H1 (cell line): ENCODE measurements around the gene GATA5.

Experiments used
- CBX5 ChIP-seq: fragments of 300-800, 300-1000 bp; sonication (generic); IDR thresholded peaks from 2 replicates; pipeline ENCODE4 v1.7.1; 2016; ENCODE audit warnings: antibody characterized with exemption, low read length, low read depth
- EZH2 ChIP-seq: fragments of 200-600 bp; sonication (generic); IDR thresholded peaks from 2 replicates; pipeline ENCODE4 v1.7.1; 2012; ENCODE audit warnings: low read depth, mild to moderate bottlenecking, moderate library complexity, low read length, inconsistent platforms; ENCODE audit not compliant: severe bottlenecking
- MAX ChIP-seq: IDR thresholded peaks from 2 replicates; pipeline ENCODE4 v1.6.1; 2012; ENCODE audit warnings: inconsistent platforms
- POLR2A ChIP-seq, 2 experiments: IDR thresholded peaks; 1 replicate in 1 of 2; 2 replicates in 1 of 2; pipeline ENCODE4 v1.6.1; 2011; ENCODE audit warnings: low read depth in 2 of 2, low read length in 2 of 2, mild to moderate bottlenecking in 2 of 2; ENCODE audit errors: control extremely low read depth in 1 of 2
- POLR2AphosphoS5 ChIP-seq: IDR thresholded peaks from 2 replicates; pipeline ENCODE4 v1.6.1; 2011; ENCODE audit warnings: low read depth, low read length
- RAD21 ChIP-seq, 2 experiments: IDR thresholded peaks in 1 of 2; conservative IDR thresholded peaks in 1 of 2; 2 replicates each; pipeline ENCODE4 v1.6.1; 2011; ENCODE audit warnings: low read depth in 2 of 2, low read length in 2 of 2, improper control_type of control experiment in 1 of 2, inconsistent platforms in 1 of 2, mild to moderate bottlenecking in 1 of 2, moderate library complexity in 1 of 2
- RBBP5 ChIP-seq: IDR thresholded peaks from 2 replicates; pipeline ENCODE4 v1.7.1; 2012; ENCODE audit warnings: low read depth, mild to moderate bottlenecking, inconsistent platforms, low read length, moderate library complexity, borderline replicate concordance
- RFX5 ChIP-seq: IDR thresholded peaks from 2 replicates; pipeline ENCODE4 v1.6.1; 2011; ENCODE audit warnings: low read depth, low read length, improper control_type of control experiment, borderline replicate concordance
- SP1 ChIP-seq: IDR thresholded peaks from 2 replicates; pipeline ENCODE4 v1.6.1; 2011; ENCODE audit warnings: low read depth, low read length
- TAF1 ChIP-seq: IDR thresholded peaks from 2 replicates; pipeline ENCODE4 v1.6.1; 2011; ENCODE audit warnings: mild to moderate bottlenecking, low read depth, low read length
- TF ChIP-seq, protein P1 (sequence below): IDR thresholded peaks from 2 replicates; pipeline ENCODE4 v1.6.1; 2011; ENCODE audit warnings: low read depth, mild to moderate bottlenecking, low read length; ENCODE audit not compliant: insufficient read depth
- TF ChIP-seq, protein P2 (sequence below), 3 experiments: IDR thresholded peaks; 1 replicate in 2 of 3; 2 replicates in 1 of 3; pipeline versions ENCODE4 v1.5.1 to v1.6.1; 2011; ENCODE audit warnings: low read length in 3 of 3, mild to moderate bottlenecking in 3 of 3, inconsistent platforms in 2 of 3, low read depth in 1 of 3, moderate library complexity in 1 of 3; ENCODE audit not compliant: insufficient read depth in 1 of 3; ENCODE audit errors: control extremely low read depth in 1 of 3

DNA sequence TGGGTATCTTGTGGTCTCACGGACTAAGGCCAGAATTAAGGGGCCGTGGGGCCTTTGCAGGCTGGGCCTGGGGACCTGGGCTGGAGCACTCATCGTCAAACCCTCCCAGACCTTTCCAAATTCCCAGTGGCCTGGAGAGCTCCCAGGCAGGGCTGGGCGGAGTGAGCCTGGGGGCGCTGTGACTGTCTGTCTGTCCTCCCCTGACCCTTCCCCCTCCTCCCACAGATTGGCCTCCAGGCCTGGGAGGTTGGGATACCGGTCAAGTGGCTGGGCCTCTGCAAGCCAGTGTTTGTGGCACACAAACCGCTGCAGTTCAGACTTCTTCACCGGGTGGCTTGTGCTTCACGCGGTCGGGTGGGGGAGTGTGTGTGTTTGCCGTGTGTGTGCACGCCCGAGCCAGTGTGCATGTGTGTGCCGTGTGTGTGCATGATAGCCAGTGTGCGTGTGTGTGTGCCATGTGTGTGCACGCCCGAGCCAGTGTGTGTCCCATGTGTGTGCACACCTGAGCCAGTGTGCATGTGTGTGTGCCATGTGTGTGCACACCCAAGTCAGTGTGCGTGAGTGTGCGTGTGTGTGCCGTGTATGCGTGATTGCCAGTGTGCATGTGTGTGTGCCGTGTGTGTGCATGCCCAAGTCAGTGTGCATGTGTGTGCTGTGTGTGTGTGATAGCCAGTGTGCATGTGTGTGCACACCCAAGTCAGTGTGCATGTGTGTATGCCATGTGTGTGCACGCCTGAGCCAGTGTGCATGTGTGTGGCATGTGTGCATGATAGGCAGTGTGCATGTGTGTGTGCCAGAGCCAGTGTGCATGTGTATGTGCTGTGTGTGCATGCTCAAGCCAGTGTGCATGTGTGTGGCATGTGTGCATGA, 54.7 kb downstream of the GATA5 start:
- TF ChIP-seq RAD21 (IDR thresholded peaks at IDR 0.05 in 1 of 2, conservative IDR thresholded peaks at IDR 0.05 in 1 of 2; ENCODE audit: low read depth in 2 of 2, low read length in 2 of 2) (no peak), CBX5 (no peak), RFX5 (no peak), RBBP5 (no peak), TAF1 (no peak), POLR2A (IDR thresholded peaks at IDR 0.05; ENCODE audit: control extremely low read depth in 1 of 2, low read depth in 2 of 2, low read length in 2 of 2) (no peak), POLR2AphosphoS5 (no peak), SP1 (no peak), MAX (no peak), EZH2 (no peak)
- TF ChIP-seq, protein P1, sequence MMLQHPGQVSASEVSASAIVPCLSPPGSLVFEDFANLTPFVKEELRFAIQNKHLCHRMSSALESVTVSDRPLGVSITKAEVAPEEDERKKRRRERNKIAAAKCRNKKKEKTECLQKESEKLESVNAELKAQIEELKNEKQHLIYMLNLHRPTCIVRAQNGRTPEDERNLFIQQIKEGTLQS: no peak
- TF ChIP-seq, protein P2, sequence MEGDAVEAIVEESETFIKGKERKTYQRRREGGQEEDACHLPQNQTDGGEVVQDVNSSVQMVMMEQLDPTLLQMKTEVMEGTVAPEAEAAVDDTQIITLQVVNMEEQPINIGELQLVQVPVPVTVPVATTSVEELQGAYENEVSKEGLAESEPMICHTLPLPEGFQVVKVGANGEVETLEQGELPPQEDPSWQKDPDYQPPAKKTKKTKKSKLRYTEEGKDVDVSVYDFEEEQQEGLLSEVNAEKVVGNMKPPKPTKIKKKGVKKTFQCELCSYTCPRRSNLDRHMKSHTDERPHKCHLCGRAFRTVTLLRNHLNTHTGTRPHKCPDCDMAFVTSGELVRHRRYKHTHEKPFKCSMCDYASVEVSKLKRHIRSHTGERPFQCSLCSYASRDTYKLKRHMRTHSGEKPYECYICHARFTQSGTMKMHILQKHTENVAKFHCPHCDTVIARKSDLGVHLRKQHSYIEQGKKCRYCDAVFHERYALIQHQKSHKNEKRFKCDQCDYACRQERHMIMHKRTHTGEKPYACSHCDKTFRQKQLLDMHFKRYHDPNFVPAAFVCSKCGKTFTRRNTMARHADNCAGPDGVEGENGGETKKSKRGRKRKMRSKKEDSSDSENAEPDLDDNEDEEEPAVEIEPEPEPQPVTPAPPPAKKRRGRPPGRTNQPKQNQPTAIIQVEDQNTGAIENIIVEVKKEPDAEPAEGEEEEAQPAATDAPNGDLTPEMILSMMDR (IDR thresholded peaks at IDR 0.05; ENCODE audit: control extremely low read depth in 1 of 3, insufficient read depth in 1 of 3, low read depth in 1 of 3, low read length in 3 of 3): no peak
